B cell (primary cell): ENCODE results near the gene MAP3K7CL. TPM values are rescaled to one million over a fixed set of nuclear protein-coding genes. Genes with fewer than 3 reads are reported as not detected.

Experiments used
- ATAC-seq: fragments of 200-7000 bp; cut with Tn5 transposase; one replicate; pipeline ENCODE4 v1.10.0; 2021; ENCODE audit warnings: low read depth, mild to moderate bottlenecking, moderate number of reproducible peaks, moderate library complexity
- CTCF ChIA-PET: fragments of 350-600 bp; sonication (Branson Sonifier 250); formaldehyde crosslinking; loops from one replicate; lab custom pipeline; 2021; ENCODE audit warnings: antibody characterized with exemption, inconsistent platforms; lab: Charles Lee
- POLR2A ChIA-PET: fragments of 350-600 bp; sonication (Branson Sonifier 250); formaldehyde crosslinking; loops from one replicate; lab custom pipeline; 2021; ENCODE audit warnings: antibody characterized with exemption; lab: Charles Lee
- DNase-seq: peaks from one replicate; pipeline ENCODE4 v3.0.0; 2013
- H2AFZ ChIP-seq: 2 replicates; pipeline ENCODE4 v1.6.1; 2012; ENCODE audit warnings: mild to moderate bottlenecking, low read depth, low read length; ENCODE audit not compliant: insufficient read depth, poor library complexity, severe bottlenecking
- H3K27ac ChIP-seq, 2 donors: 1 replicate in 1 of 2; 2 replicates in 1 of 2; pipeline ENCODE4 v1.5.1; 2012 to 2013; ENCODE audit warnings: low read length in 2 of 2, mild to moderate bottlenecking in 2 of 2, moderate library complexity in 1 of 2
- H3K27me3 ChIP-seq, 4 experiments: fragments of 200-600 bp in 1 of 4; sonication (generic) in 1 of 4; replicated peaks in 1 of 4; 1 replicate in 2 of 4; 2 replicates in 2 of 4; pipeline versions ENCODE4 v1.6.1 to v1.7.0; 2013 to 2016; ENCODE audit warnings: low read length in 3 of 4, mild to moderate bottlenecking in 2 of 4, mixed read lengths in 1 of 4, moderate library complexity in 1 of 4; ENCODE audit not compliant: insufficient read depth in 4 of 4, control insufficient read depth in 3 of 4; ENCODE audit errors: control extremely low read depth in 1 of 4
- H3K36me3 ChIP-seq, 2 experiments: replicated peaks in 1 of 2; 1 replicate in 1 of 2; 2 replicates in 1 of 2; pipeline versions ENCODE4 v1.6.1 to v1.7.1; 2013; ENCODE audit warnings: low read length in 1 of 2; ENCODE audit not compliant: insufficient read depth in 2 of 2, control insufficient read depth in 1 of 2; ENCODE audit errors: control extremely low read depth in 1 of 2, extremely low read depth in 1 of 2
- H3K4me1 ChIP-seq, 2 donors: fragments of 200-600 bp in 1 of 2; sonication (generic) in 1 of 2; 1 replicate in 1 of 2; 2 replicates in 1 of 2; pipeline versions ENCODE4 v1.5.1 to v1.6.1; 2013 to 2017; ENCODE audit warnings: low read length in 2 of 2; ENCODE audit not compliant: control insufficient read depth in 2 of 2, insufficient read depth in 2 of 2
- H3K4me2 ChIP-seq: replicated peaks from 2 replicates; pipeline ENCODE3; 2012; ENCODE audit warnings: mild to moderate bottlenecking, low read depth, low read length; ENCODE audit not compliant: poor library complexity, severe bottlenecking
- H3K4me3 ChIP-seq, 5 experiments: fragments of 200-600 bp in 1 of 5; sonication (generic) in 1 of 5; 1 replicate in 3 of 5; 2 replicates in 2 of 5; pipeline versions ENCODE4 v1.5.1 to v1.7.0; 2011 to 2016; ENCODE audit warnings: low read length in 4 of 5, mild to moderate bottlenecking in 4 of 5, low read depth in 2 of 5, control low read depth in 1 of 5, moderate library complexity in 1 of 5; ENCODE audit not compliant: insufficient read depth in 1 of 5; ENCODE audit errors: control extremely low read depth in 1 of 5, extremely low read depth in 1 of 5
- H3K79me2 ChIP-seq: fragments of 200-600 bp; sonication (generic); one replicate; pipeline ENCODE4 v1.6.0; 2016; ENCODE audit warnings: low read length; ENCODE audit not compliant: control insufficient read depth, insufficient read depth
- H3K9ac ChIP-seq: fragments of 200-600 bp; sonication (generic); 2 replicates; pipeline ENCODE4 v1.6.1; 2017; ENCODE audit warnings: mild to moderate bottlenecking, low read length, moderate library complexity
- H3K9me3 ChIP-seq, 3 donors: one replicate each; pipeline versions ENCODE4 v1.6.1 to v1.7.1; 2013; ENCODE audit warnings: low read length in 2 of 3; ENCODE audit not compliant: control insufficient read depth in 2 of 3, insufficient read depth in 1 of 3; ENCODE audit errors: control extremely low read depth in 1 of 3
- H4K20me1 ChIP-seq: 2 replicates; pipeline ENCODE4 v1.6.0; 2012; ENCODE audit warnings: mild to moderate bottlenecking, low read length; ENCODE audit not compliant: insufficient read depth, control insufficient read depth, poor library complexity, severe bottlenecking
- H3K27ac Mint-ChIP-seq: one replicate; pipeline ENCODE4 v1.8.0; 2021; ENCODE audit warnings: mixed read lengths
- H3K27me3 Mint-ChIP-seq: one replicate; pipeline ENCODE4 v1.8.0; 2021; ENCODE audit warnings: mixed read lengths
- H3K4me1 Mint-ChIP-seq: one replicate; pipeline ENCODE4 v1.8.0; 2021; ENCODE audit warnings: mixed read lengths
- H3K4me3 Mint-ChIP-seq: one replicate; pipeline ENCODE4 v1.8.0; 2021; ENCODE audit warnings: mixed read lengths
- H3K9me3 Mint-ChIP-seq: one replicate; pipeline ENCODE4 v1.8.0; 2022; ENCODE audit warnings: mixed read lengths; ENCODE audit not compliant: insufficient read depth
- CTCF ChIP-seq: fragments of 200-600 bp; IDR thresholded peaks from one replicate; pipeline ENCODE4 v1.8.0; 2022; ENCODE audit warnings: antibody characterized with exemption, mild to moderate bottlenecking
- EZH2 ChIP-seq: IDR thresholded peaks from 2 replicates; pipeline ENCODE4 v1.6.1; 2012; ENCODE audit warnings: borderline replicate concordance, low read depth, mild to moderate bottlenecking, moderate library complexity, low read length; ENCODE audit not compliant: insufficient read depth, poor library complexity, severe bottlenecking
- intact Hi-C: fragments of 100-400 bp; cut with micrococcal nuclease; formaldehyde crosslinking; loops from one replicate; pipeline ENCODE4 v1.10.0; 2022
- polyA plus RNA-seq: library from polyadenylated mRNA; depleted of rRNA; stranded (reverse); fragments of >200 nt; gene quantifications from 2 replicates; pipeline ENCODE4 v1.2.3, GENCODE V29; 2012
- total RNA-seq, 2 donors: library from RNA; stranded (reverse); fragments of 120-200 nt in 1 of 2; gene quantifications; 1 replicate in 1 of 2; 2 replicates in 1 of 2; pipeline versions ENCODE4 v1.2.3 to v1.2.4, GENCODE V29; 2013 to 2022

MAP3K7CL gene
- total and polyA plus RNA-seq, 2 donors (not counting 1 experiment from before 2014, with no cell fraction given) = 8.9 to 11.9 TPM

DNA sequence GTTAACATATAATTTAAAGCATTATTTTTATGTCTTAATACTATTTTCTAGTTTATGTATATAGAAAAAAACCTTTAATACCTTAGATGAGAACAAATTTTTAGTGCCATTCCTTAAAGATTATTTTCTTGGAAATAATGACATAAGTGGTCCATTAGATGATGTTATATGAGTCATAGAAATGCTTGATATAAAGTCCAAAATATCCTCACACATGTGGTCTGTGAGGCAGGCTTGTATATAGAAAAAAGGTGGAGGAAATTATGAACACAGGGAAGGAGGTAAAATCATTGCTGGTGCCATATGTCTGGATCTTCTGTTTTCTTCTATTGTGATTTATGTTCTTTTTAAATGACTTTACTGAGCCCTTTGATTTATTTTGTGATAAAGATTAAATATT lies 79.3 kb downstream of the MAP3K7CL start:
- Mint-ChIP-seq H3K4me3 (no peak overlapping the region), H3K27ac (no peak overlapping the region), H3K9me3 (no peaks in the 10 kb centered on the region), H3K4me1 (peaks cover 17% of the 10 kb centered on the region), H3K27me3 (no peaks in the 10 kb centered on the region)
- ChIA-PET CTCF (interaction anchor here (1.0 to 1.7 kb wide), 3 partner anchors 11 to 14 kb away, joined by 3 to 5 read pairs (median 4); no protein-coding TSS in a partner anchor), POLR2A (no interaction called here)
- Histone ChIP-seq H4K20me1 (no peaks in the 10 kb centered on the region), H2AFZ (no peak overlapping the region), H3K36me3 (no peaks in the 10 kb centered on the region), H3K9ac (no peak overlapping the region), H3K4me1 (peaks cover 14 to 15% of the 10 kb centered on the region in 2 donors), H3K9me3 (no peaks in the 10 kb centered on the region), H3K79me2 (no peaks in the 10 kb centered on the region), H3K27me3 (no peaks in the 10 kb centered on the region), H3K27ac (no peak overlapping the region), H3K4me3 (no peak overlapping the region), H3K4me2 (no peak overlapping the region)
- TF ChIP-seq CTCF (no peak), EZH2 (no peak)
- no peak for ATAC-seq
- intact Hi-C loops = loop anchor here (2.0 kb wide), 2 partner anchors 13 to 15 kb away; no protein-coding TSS in a partner anchor
- DNase-seq = no peak

- TF ChIP-seq CTCF = no peak
- TF ChIP-seq EZH2 = no peak
- CTCF ChIA-PET = interaction anchor here (1.6 kb wide), 1 partner anchor 16 kb away, joined by 4 read pairs; no protein-coding TSS in a partner anchor
- H3K4me3 Mint-ChIP-seq = no peak overlapping the region
- Histone ChIP-seq H3K27ac (no peak overlapping the region), H2AFZ (no peak overlapping the region), H3K79me2 (no peaks in the 10 kb centered on the region), H3K4me1 (peaks cover 14 to 15% of the 10 kb centered on the region in 2 donors), H3K4me3 (no peak overlapping the region), H3K27me3 (no peaks in the 10 kb centered on the region), H3K9me3 (no peaks in the 10 kb centered on the region), H3K4me2 (no peak overlapping the region), H3K36me3 (no peaks in the 10 kb centered on the region), H4K20me1 (no peaks in the 10 kb centered on the region), H3K9ac (no peak overlapping the region)
- H3K4me1 Mint-ChIP-seq = peaks cover 15% of the 10 kb centered on the region
- H3K27ac Mint-ChIP-seq = no peak overlapping the region
- H3K9me3 Mint-ChIP-seq = no peaks in the 10 kb centered on the region
- intact Hi-C loops = loop anchor here (2.0 kb wide), 1 partner anchor 14 kb away; no protein-coding TSS in a partner anchor
- no peaks in the 10 kb centered on the region for H3K27me3 Mint-ChIP-seq
- ATAC-seq = no peak
- POLR2A ChIA-PET = no interaction called here
- no peak for DNase-seq
Observed at GRCh38 chr21:29211205-29211604, 80.8 kb downstream of the MAP3K7CL start.
